Measurements from ENCODE around the gene TMEM266. TPM values are rescaled to one million over a fixed set of nuclear protein-coding genes. Genes with fewer than 3 reads are reported as not detected.

Gene TMEM266
- total and polyA plus RNA-seq, 8 donors = 0.35 to 2.8 (median 1.3) TPM; not detected in 4

DNA sequence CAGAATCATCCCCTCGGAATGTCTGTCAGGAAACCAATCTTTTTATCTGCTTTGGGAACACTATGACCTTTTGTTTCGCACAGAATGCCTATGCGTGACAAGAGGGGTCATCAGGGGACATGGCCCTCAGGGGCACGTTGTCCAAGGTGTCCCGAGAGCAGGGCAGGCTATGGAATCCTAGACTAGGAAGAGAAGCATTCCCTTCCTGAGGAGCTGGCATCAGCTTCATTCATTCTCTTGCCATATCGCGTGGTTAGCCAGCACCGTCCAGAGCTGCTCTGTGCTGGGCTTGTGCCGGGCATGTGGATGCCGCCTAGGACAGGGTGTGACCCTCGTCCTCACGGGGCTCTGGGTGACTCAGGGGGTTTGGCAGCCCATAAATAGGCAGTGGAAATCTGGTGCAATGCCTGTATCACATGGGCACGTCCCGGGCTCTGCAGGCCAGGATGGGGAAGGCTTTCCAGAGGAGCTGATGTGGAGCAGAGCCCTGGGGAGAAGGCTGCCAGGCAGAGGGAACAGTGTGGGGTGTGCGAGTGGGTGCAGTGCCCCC, 117.8 kb downstream of the TMEM266 start:
- Histone ChIP-seq H3K36me3 (no peaks in the 10 kb centered on the region), H3K27ac (no peak overlapping the region), H3K4me3 (no peak overlapping the region), H3K4me1 (peaks cover 0 to 3% (median 0%) of the 10 kb centered on the region in 4 donors), H3K9me3 (no peaks in the 10 kb centered on the region), H3K27me3 (peaks cover 0 to 53% (median 18%) of the 10 kb centered on the region in 3 donors)
- no peak for DNase-seq
- TF ChIP-seq POLR2AphosphoS5 (IDR thresholded peaks at IDR 0.05) (no peak), EP300 (IDR thresholded peaks at IDR 0.05) (no peak), POLR2A (IDR thresholded peaks at IDR 0.05) (no peak)
- TF ChIP-seq, protein P1, sequence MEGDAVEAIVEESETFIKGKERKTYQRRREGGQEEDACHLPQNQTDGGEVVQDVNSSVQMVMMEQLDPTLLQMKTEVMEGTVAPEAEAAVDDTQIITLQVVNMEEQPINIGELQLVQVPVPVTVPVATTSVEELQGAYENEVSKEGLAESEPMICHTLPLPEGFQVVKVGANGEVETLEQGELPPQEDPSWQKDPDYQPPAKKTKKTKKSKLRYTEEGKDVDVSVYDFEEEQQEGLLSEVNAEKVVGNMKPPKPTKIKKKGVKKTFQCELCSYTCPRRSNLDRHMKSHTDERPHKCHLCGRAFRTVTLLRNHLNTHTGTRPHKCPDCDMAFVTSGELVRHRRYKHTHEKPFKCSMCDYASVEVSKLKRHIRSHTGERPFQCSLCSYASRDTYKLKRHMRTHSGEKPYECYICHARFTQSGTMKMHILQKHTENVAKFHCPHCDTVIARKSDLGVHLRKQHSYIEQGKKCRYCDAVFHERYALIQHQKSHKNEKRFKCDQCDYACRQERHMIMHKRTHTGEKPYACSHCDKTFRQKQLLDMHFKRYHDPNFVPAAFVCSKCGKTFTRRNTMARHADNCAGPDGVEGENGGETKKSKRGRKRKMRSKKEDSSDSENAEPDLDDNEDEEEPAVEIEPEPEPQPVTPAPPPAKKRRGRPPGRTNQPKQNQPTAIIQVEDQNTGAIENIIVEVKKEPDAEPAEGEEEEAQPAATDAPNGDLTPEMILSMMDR (IDR thresholded peaks at IDR 0.05) = no peak
- intact Hi-C loops (cut with DNase I; ENCODE audit: low total_unique reads) = no loop called here
- WGBS, 5 donors = 52 to 66% (median 59%) methylated on average over 12 to 15 of the region's 15 CpGs

DNA sequence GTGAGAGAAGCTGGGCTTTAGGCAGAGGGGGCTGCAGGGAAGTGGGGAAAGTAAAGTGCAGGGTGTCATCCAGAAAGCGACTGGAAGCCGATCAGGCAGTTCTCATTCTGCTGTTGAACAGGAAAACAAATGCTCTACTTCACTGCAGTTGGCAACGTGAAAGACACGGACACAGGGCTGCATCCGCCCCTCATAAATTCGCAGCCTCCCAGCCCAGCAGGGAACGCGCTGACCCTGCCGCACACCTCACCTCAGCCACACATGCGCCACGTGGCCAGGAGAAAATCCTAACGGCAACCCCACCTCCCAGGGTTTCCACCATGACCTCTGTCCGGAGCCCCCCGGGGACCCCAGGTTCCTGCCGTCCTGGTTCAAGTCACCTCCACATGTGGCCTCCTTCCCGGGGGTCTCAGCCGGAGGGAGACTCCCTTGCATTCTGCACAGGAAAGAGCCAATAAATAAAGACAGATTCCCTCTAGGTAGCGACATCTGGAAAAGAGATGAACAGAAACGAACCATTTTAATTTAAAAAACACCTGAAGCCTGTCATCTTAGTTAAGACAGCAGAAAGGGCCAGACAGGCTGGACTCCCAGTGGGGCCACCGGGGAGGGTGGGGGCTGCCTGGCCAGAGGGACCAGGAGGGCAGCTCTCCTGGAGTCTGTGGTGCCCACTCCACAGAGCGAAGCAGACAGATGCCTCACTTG, 118.7 kb downstream of the TMEM266 start:
- H3K4me1 ChIP-seq = peaks cover 0 to 3% (median 0%) of the 10 kb centered on the region in 4 donors
- no peak for TF ChIP-seq EP300 (IDR thresholded peaks at IDR 0.05)
- TF ChIP-seq, protein P1 (IDR thresholded peaks at IDR 0.05) = no peak
- no peak for TF ChIP-seq POLR2A (IDR thresholded peaks at IDR 0.05)
- no peak for TF ChIP-seq POLR2AphosphoS5 (IDR thresholded peaks at IDR 0.05)
- no peak for DNase-seq
- intact Hi-C loops (cut with DNase I; ENCODE audit: low total_unique reads) = no loop called here
- H3K9me3 ChIP-seq = no peaks in the 10 kb centered on the region
- no peak overlapping the region for H3K4me3 ChIP-seq
- H3K27me3 ChIP-seq = peaks cover 0 to 53% (median 18%) of the 10 kb centered on the region in 3 donors
- 44 to 70% (median 55%) methylated on average over 14 to 21 of the region's 21 CpGs for whole genome bisulfite sequencing, 5 donors
- no peak overlapping the region for H3K27ac ChIP-seq
- H3K36me3 ChIP-seq = no peaks in the 10 kb centered on the region

DNA sequence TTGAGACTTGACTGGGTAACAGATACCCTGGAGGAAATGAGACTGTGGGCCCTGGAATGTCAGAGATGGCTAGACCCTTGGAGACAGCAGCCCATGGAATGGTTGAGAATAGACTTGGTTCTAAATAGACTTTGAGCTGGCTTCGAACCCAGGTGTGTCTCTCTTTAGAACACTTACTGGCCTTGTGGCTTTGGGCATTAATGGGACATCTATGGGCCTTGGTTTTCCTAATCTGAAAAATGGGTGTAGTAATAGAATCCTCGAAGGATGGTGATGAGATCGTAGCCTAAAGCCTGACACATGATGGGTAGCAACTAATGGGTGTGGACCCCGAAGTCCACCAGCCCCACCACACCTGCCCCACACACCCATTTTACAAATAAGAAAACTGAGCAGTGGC, 119.2 kb downstream of the TMEM266 start:
- DNase-seq = no peak
- no peak for TF ChIP-seq EP300 (IDR thresholded peaks at IDR 0.05)
- TF ChIP-seq, protein P1 (IDR thresholded peaks at IDR 0.05) = no peak
- TF ChIP-seq POLR2AphosphoS5 (IDR thresholded peaks at IDR 0.05) = no peak
- no peak for TF ChIP-seq POLR2A (IDR thresholded peaks at IDR 0.05)
- intact Hi-C loops (cut with DNase I; ENCODE audit: low total_unique reads) = no loop called here
- Histone ChIP-seq H3K27ac (no peak overlapping the region), H3K36me3 (no peaks in the 10 kb centered on the region), H3K9me3 (no peaks in the 10 kb centered on the region), H3K4me3 (no peak overlapping the region), H3K4me1 (peaks cover 0 to 3% (median 0%) of the 10 kb centered on the region in 4 donors), H3K27me3 (peaks cover 0 to 53% (median 18%) of the 10 kb centered on the region in 3 donors)
- WGBS, 5 donors = 83 to 93% (median 90%) methylated on average over 4 of the region's 4 CpGs

DNA sequence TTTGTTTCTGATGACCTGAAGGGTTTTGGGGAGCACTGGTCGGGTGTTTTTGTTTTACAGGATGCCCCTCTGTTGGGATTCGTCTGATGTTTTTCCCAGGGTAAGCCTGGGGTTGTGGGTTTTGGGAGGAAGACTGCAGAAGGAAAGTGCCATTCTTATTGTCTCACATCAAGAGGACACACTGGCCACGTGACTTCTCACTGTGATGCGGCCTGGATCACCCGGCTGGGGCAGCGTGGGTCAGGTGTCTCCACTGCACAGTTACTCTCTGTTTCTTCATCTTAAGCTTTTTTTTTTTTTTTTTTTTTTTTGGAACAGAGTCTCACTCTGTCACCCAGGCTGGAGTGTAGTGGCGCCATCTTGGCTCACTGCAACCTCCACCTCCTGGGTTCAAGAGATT, 120.5 kb downstream of the TMEM266 start:
- H3K27ac ChIP-seq = no peak overlapping the region
- TF ChIP-seq EP300 (IDR thresholded peaks at IDR 0.05) (no peak), POLR2AphosphoS5 (IDR thresholded peaks at IDR 0.05) (no peak), POLR2A (IDR thresholded peaks at IDR 0.05) (no peak)
- TF ChIP-seq, protein P1 (IDR thresholded peaks at IDR 0.05) = no peak
- peaks cover 0 to 3% (median 0%) of the 10 kb centered on the region in 4 donors for H3K4me1 ChIP-seq
- peaks cover 0 to 61% (median 18%) of the 10 kb centered on the region in 3 donors for H3K27me3 ChIP-seq
- no peak overlapping the region for H3K4me3 ChIP-seq
- 92 to 97% (median 94%) methylated on average over 7 of the region's 7 CpGs for WGBS, 5 donors
- H3K9me3 ChIP-seq = no peaks in the 10 kb centered on the region
- no peaks in the 10 kb centered on the region for H3K36me3 ChIP-seq
- no peak for DNase-seq
- intact Hi-C loops (cut with DNase I; ENCODE audit: low total_unique reads) = no loop called here

All from stomach (tissue), 9 donors.